ENCODE data around the gene GIT1. TPM values are rescaled to one million over a fixed set of nuclear protein-coding genes. Genes with fewer than 3 reads are reported as not detected.

GIT1 gene
- total and polyA plus RNA-seq, 4 donors = 2.2 to 11.1 (median 4.9) TPM

- 85% methylated on average over 4 of the region's 4 CpGs for WGBS
- Histone ChIP-seq H3K27ac (ENCODE audit: low read depth in 1 of 2, low read length in 2 of 2) (no peak overlapping the region), H3K4me3 (ENCODE audit: low read depth in 1 of 3, low read length in 3 of 3) (no peak overlapping the region), H3K36me3 (ENCODE audit: control insufficient read depth in 4 of 4, insufficient read depth in 3 of 4, low read depth in 1 of 4, low read length in 3 of 4) (no peaks in the 10 kb centered on the region), H3K9me3 (ENCODE audit: control insufficient read depth in 4 of 4, low read length in 3 of 4) (no peaks in the 10 kb centered on the region), H3K27me3 (ENCODE audit: control insufficient read depth in 4 of 4, insufficient read depth in 4 of 4, low read length in 3 of 4) (no peaks in the 10 kb centered on the region), H3K4me1 (ENCODE audit: control insufficient read depth in 4 of 4, insufficient read depth in 4 of 4, low read length in 3 of 4) (peaks cover 3 to 10% (median 8%) of the 10 kb centered on the region in 4 donors), H3K9ac (ENCODE audit: low read depth in 1 of 2, low read length in 2 of 2) (no peak overlapping the region)
- TF ChIP-seq REST (IDR thresholded peaks at IDR 0.05) (no peak), EGR1 (IDR thresholded peaks at IDR 0.05; ENCODE audit: low read depth in 2 of 2) (no peak), FOXA2 (IDR thresholded peaks at IDR 0.05) (no peak), JUND (IDR thresholded peaks at IDR 0.05) (no peak), GABPA (IDR thresholded peaks at IDR 0.05 in 1 of 2, conservative IDR thresholded peaks at IDR 0.05 in 1 of 2) (no peak), FOXA1 (IDR thresholded peaks at IDR 0.05) (no peak), TAF1 (conservative IDR thresholded peaks at IDR 0.05) (no peak), MAX (IDR thresholded peaks at IDR 0.05) (no peak), SP1 (IDR thresholded peaks at IDR 0.05) (no peak), ZBTB33 (IDR thresholded peaks at IDR 0.05) (no peak), HNF4A (conservative IDR thresholded peaks at IDR 0.05) (no peak), RAD21 (IDR thresholded peaks at IDR 0.05) (no peak), RXRA (IDR thresholded peaks at IDR 0.05) (no peak)
- DNase-seq (ENCODE audit: low spot score) = no peak
Observed at GRCh38 chr17:29624586-29624985, 35.1 kb upstream of the GIT1 start.

GRCh38 chr17:29623283-29623647, 33.8 kb upstream of the GIT1 start:
- Histone ChIP-seq H3K4me1 (ENCODE audit: control insufficient read depth in 4 of 4, insufficient read depth in 4 of 4, low read length in 3 of 4) (peaks cover 3 to 11% (median 9%) of the 10 kb centered on the region in 4 donors), H3K27me3 (ENCODE audit: control insufficient read depth in 4 of 4, insufficient read depth in 4 of 4, low read length in 3 of 4) (peaks cover 0 to 2% (median 0%) of the 10 kb centered on the region in 4 donors), H3K36me3 (ENCODE audit: control insufficient read depth in 4 of 4, insufficient read depth in 3 of 4, low read depth in 1 of 4, low read length in 3 of 4) (no peaks in the 10 kb centered on the region), H3K9ac (ENCODE audit: low read depth in 1 of 2, low read length in 2 of 2) (no peak overlapping the region), H3K4me3 (ENCODE audit: low read depth in 1 of 3, low read length in 3 of 3) (no peak overlapping the region), H3K9me3 (ENCODE audit: control insufficient read depth in 4 of 4, low read length in 3 of 4) (no peaks in the 10 kb centered on the region), H3K27ac (ENCODE audit: low read depth in 1 of 2, low read length in 2 of 2) (no peak overlapping the region)
- TF ChIP-seq REST (IDR thresholded peaks at IDR 0.05) = no peak
- DNase-seq (ENCODE audit: low spot score) = no peak
- 54% methylated on average over 4 of the region's 4 CpGs for WGBS
